ENCODE data around the gene CYP2R1. TPM values are rescaled to one million over a fixed set of nuclear protein-coding genes. Genes with fewer than 3 reads are reported as not detected.
A peak's percentile ranks its signal among the peaks of the same experiment; 100 is the strongest.

Gene CYP2R1
- total and polyA plus RNA-seq, 2 experiments from 2014 or later, result 21.2 to 22.3 TPM

DNA sequence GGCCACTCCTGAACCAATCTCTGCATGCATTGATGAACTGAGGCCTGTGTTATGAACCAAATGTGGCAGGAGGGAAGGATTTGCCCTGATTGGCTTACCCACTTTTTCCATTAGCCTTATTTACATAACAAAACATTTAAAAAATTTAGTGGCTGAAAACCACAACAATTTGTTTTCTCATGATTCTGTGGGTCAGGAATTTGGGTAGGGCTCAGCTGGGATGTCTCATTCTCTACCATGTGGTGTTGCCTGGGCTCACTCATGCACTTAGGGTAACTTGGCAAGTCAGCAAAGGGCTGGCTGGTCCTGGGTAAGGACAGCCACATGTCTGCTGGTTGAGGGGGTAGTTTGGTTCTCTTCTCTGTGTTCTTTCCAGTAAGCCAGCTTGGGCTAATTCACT lies 35.1 kb upstream of the CYP2R1 start:
- peak in 1 of 2 donors; percentile 0 for DNase-seq (ENCODE audit: low read depth in 1 of 2, low spot score in 1 of 2)
- no peak overlapping the region for H3K27ac ChIP-seq
- H3K27me3 ChIP-seq, result peaks cover 6% of the 10 kb centered on the region
- no peaks in the 10 kb centered on the region for H3K36me3 ChIP-seq
- H3K4me3 ChIP-seq, result no peak overlapping the region
- no peaks in the 10 kb centered on the region for H3K9me3 ChIP-seq (ENCODE audit: low read depth)
- TF ChIP-seq, protein P1, sequence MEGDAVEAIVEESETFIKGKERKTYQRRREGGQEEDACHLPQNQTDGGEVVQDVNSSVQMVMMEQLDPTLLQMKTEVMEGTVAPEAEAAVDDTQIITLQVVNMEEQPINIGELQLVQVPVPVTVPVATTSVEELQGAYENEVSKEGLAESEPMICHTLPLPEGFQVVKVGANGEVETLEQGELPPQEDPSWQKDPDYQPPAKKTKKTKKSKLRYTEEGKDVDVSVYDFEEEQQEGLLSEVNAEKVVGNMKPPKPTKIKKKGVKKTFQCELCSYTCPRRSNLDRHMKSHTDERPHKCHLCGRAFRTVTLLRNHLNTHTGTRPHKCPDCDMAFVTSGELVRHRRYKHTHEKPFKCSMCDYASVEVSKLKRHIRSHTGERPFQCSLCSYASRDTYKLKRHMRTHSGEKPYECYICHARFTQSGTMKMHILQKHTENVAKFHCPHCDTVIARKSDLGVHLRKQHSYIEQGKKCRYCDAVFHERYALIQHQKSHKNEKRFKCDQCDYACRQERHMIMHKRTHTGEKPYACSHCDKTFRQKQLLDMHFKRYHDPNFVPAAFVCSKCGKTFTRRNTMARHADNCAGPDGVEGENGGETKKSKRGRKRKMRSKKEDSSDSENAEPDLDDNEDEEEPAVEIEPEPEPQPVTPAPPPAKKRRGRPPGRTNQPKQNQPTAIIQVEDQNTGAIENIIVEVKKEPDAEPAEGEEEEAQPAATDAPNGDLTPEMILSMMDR (IDR thresholded peaks at IDR 0.05; ENCODE audit: low read depth, low read length), result no peak
- no peaks in the 10 kb centered on the region for H3K4me1 ChIP-seq (ENCODE audit: low read depth)

- H3K4me3 ChIP-seq, result no peak overlapping the region
- peaks cover 6% of the 10 kb centered on the region for H3K27me3 ChIP-seq
- H3K27ac ChIP-seq, result no peak overlapping the region
- H3K4me1 ChIP-seq (ENCODE audit: low read depth), result no peaks in the 10 kb centered on the region
- TF ChIP-seq, protein P1 (IDR thresholded peaks at IDR 0.05; ENCODE audit: low read depth, low read length), result no peak
- no peaks in the 10 kb centered on the region for H3K9me3 ChIP-seq (ENCODE audit: low read depth)
- DNase-seq (ENCODE audit: low read depth in 1 of 2, low spot score in 1 of 2), result no peak
- no peaks in the 10 kb centered on the region for H3K36me3 ChIP-seq
Measured at GRCh38 chr11:14924318-14924717, 32.3 kb upstream of the CYP2R1 start.

- Histone ChIP-seq H3K27ac (no peak overlapping the region), H3K4me3 (no peak overlapping the region), H3K4me1 (ENCODE audit: low read depth) (no peaks in the 10 kb centered on the region), H3K36me3 (no peaks in the 10 kb centered on the region), H3K27me3 (no peaks in the 10 kb centered on the region), H3K9me3 (ENCODE audit: low read depth) (no peaks in the 10 kb centered on the region)
- TF ChIP-seq, protein P1 (IDR thresholded peaks at IDR 0.05; ENCODE audit: low read depth, low read length), result no peak
- DNase-seq (ENCODE audit: low read depth in 1 of 2, low spot score in 1 of 2), result no peak
Measured at GRCh38 chr11:14916403-14916802, 24.4 kb upstream of the CYP2R1 start.

- Histone ChIP-seq H3K27me3 (no peaks in the 10 kb centered on the region), H3K27ac (no peak overlapping the region), H3K4me1 (ENCODE audit: low read depth) (no peaks in the 10 kb centered on the region), H3K4me3 (no peak overlapping the region), H3K36me3 (no peaks in the 10 kb centered on the region), H3K9me3 (ENCODE audit: low read depth) (no peaks in the 10 kb centered on the region)
- no peak for DNase-seq (ENCODE audit: low read depth in 1 of 2, low spot score in 1 of 2)
- TF ChIP-seq, protein P1 (IDR thresholded peaks at IDR 0.05; ENCODE audit: low read depth, low read length), result no peak
Measured at GRCh38 chr11:14914536-14914935, 22.5 kb upstream of the CYP2R1 start.

DNA sequence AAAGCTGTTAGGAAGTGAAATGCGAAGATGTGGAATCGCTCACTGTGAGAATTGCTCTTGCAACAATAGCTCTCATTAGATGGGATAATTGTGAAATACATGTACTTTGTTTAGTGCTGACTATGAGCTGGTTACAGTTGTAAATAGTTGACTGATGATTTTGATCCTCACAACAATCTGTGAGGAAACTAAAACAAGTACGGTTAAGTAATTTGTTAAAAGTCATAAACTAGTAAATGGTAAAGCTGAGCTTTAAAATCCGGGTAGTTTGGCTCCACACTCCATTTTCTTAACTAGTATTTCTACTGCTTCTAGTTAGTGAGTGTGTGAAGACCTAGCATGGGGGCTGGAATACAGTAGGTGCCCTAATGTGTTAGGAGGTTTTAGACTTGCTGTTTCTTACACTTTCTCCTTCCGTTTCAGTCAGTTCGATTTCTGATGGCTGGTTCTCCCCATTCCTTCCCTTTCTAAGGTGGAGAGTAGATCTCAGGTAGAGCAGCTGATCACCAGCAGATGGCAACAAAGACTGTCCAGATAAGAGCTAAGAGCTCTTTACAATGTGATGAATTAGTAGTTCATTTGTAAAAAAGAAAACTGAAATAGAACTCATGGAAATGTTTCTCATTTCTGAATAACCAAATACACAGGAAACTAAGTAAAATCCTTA lies 16.3 kb upstream of the CYP2R1 start:
- no peaks in the 10 kb centered on the region for H3K9me3 ChIP-seq (ENCODE audit: low read depth)
- TF ChIP-seq, protein P1 (IDR thresholded peaks at IDR 0.05; ENCODE audit: low read depth, low read length), result peak; percentile 59
- H3K27me3 ChIP-seq, result peaks cover 7% of the 10 kb centered on the region
- peak; percentile 44 to 55 for DNase-seq (ENCODE audit: low read depth in 1 of 2, low spot score in 1 of 2)
- no peaks in the 10 kb centered on the region for H3K36me3 ChIP-seq
- H3K27ac ChIP-seq, result no peak overlapping the region
- no peak overlapping the region for H3K4me3 ChIP-seq
- H3K4me1 ChIP-seq (ENCODE audit: low read depth), result no peaks in the 10 kb centered on the region
